OCI-LY1 (cell line): Measurements from ENCODE around the gene USP7.
A peak's percentile ranks its signal among the peaks of the same experiment; 100 is the strongest.

Experiments
- H2AFZ ChIP-seq: fragments of 200-600 bp; sonication (generic), shearing (Covaris generic); 2 replicates; pipeline ENCODE4 v1.6.0; 2014; ENCODE audit warnings: antibody characterized with exemption, mild to moderate bottlenecking, low read length
- H3F3A ChIP-seq: fragments of 200-600 bp; sonication (generic), shearing (Covaris generic); 2 replicates; pipeline ENCODE4 v1.6.0; 2014; ENCODE audit warnings: mild to moderate bottlenecking, antibody characterized with exemption, low read length, moderate library complexity; ENCODE audit not compliant: insufficient read depth
- H3K27ac ChIP-seq: fragments of 200-600 bp; sonication (generic); 2 replicates; pipeline ENCODE4 v1.5.1; 2014; ENCODE audit warnings: low read length, mixed run types, mild to moderate bottlenecking, low read depth; ENCODE audit not compliant: poor library complexity, severe bottlenecking
- H3K27me3 ChIP-seq: fragments of 200-600 bp; sonication (generic); 2 replicates; pipeline ENCODE4 v1.6.0; 2014; ENCODE audit warnings: antibody characterized with exemption, mild to moderate bottlenecking, low read length, moderate library complexity; ENCODE audit not compliant: insufficient read depth
- H3K36me3 ChIP-seq: fragments of 200-600 bp; sonication (generic); 2 replicates; pipeline ENCODE4 v1.6.1; 2014; ENCODE audit warnings: mild to moderate bottlenecking, antibody characterized with exemption, low read length, moderate library complexity, mixed read lengths; ENCODE audit not compliant: insufficient read depth
- H3K4me1 ChIP-seq: fragments of 200-600 bp; sonication (generic); 2 replicates; pipeline ENCODE4 v1.5.1; 2014; ENCODE audit warnings: mild to moderate bottlenecking, low read length, moderate library complexity; ENCODE audit not compliant: insufficient read depth, severe bottlenecking
- H3K4me2 ChIP-seq: fragments of 200-600 bp; sonication (generic), shearing (Covaris generic); 2 replicates; pipeline ENCODE4 v1.6.1; 2014; ENCODE audit warnings: low read length
- H3K4me3 ChIP-seq: fragments of 200-600 bp; sonication (generic); 2 replicates; pipeline ENCODE4 v1.5.1; 2014; ENCODE audit warnings: low read length, low read depth, mild to moderate bottlenecking, mixed read lengths; ENCODE audit not compliant: poor library complexity, severe bottlenecking
- H3K79me2 ChIP-seq: fragments of 200-600 bp; shearing (Covaris generic); 2 replicates; pipeline ENCODE4 v1.6.1; 2016; ENCODE audit warnings: mixed run types, low read length, mixed read lengths; ENCODE audit not compliant: insufficient read depth
- H3K9ac ChIP-seq: fragments of 200-600 bp; sonication (generic), shearing (Covaris generic); 2 replicates; pipeline ENCODE4 v1.6.1; 2014; ENCODE audit warnings: mild to moderate bottlenecking, low read length, mixed read lengths
- H3K9me2 ChIP-seq: fragments of 200-600 bp; sonication (generic), shearing (Covaris generic); 2 replicates; pipeline ENCODE4 v1.6.1; 2014; ENCODE audit warnings: low read depth, mild to moderate bottlenecking, low read length, mixed read lengths
- H3K9me3 ChIP-seq: fragments of 200-600 bp; shearing (Covaris generic); 2 replicates; pipeline ENCODE4 v1.6.1; 2014; ENCODE audit warnings: low read length, mixed read lengths
- H4K20me1 ChIP-seq: fragments of 200-600 bp; sonication (generic), shearing (Covaris generic); 2 replicates; pipeline ENCODE4 v1.6.0; 2016; ENCODE audit warnings: mild to moderate bottlenecking, low read length; ENCODE audit not compliant: insufficient read depth
- CTCF ChIP-seq: fragments of 200-600 bp; sonication (generic), shearing (Covaris generic); IDR thresholded peaks from 2 replicates; pipeline ENCODE4 v1.5.1; 2017; ENCODE audit warnings: mild to moderate bottlenecking, antibody characterized with exemption, low read length, moderate library complexity, mixed read lengths
- EZH2 ChIP-seq: fragments of 200-600 bp; sonication (generic), shearing (Covaris generic); IDR thresholded peaks from 2 replicates; pipeline ENCODE4 v1.8.0; 2017; ENCODE audit warnings: borderline replicate concordance, mixed run types, mild to moderate bottlenecking, antibody characterized with exemption, low read length, moderate library complexity, mixed read lengths

The USP7 gene

DNA sequence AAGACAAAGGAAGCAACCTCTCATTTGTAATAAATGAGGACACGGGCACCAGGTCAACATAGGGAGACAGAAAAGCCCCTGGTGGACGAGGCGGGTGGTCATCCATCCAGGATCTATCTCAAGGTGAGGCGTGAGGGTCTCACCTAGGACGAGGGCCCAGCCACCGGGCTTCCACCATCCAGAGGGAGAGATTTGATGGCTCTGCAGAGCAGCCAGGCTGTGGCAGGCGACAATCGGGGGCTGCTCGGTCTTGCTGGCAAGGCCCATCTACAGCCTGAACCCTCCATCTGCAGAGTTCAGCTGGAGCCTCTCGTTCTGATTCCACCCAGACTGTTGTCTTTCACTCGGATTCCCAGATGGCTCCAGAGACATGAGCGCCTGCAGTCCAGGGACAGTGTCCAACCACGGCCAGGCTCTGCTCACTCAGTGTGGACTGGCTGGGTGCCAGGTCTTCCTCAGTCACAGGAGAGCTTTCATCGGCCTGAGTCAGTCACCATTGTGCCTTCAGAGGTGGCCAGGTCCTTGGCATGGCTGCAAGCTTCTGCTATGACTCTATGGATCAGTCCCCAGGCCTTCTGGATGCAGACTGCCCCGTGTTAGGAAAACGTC, 75.7 kb downstream of the USP7 start:
- H4K20me1 ChIP-seq: no peaks in the 10 kb centered on the region
- TF ChIP-seq CTCF (no peak), EZH2 (no peak)
- H3K27me3 ChIP-seq: no peaks in the 10 kb centered on the region
- no peak overlapping the region for H3K9ac ChIP-seq
- H3F3A ChIP-seq: peaks cover 18% of the 10 kb centered on the region
- H3K36me3 ChIP-seq: peaks cover 58% of the 10 kb centered on the region
- peaks cover 53% of the 10 kb centered on the region for H3K4me1 ChIP-seq
- no peaks in the 10 kb centered on the region for H3K79me2 ChIP-seq
- peak overlapping the region; percentile 62 for H3K27ac ChIP-seq
- H3K4me2 ChIP-seq: no peak overlapping the region
- no peak overlapping the region for H3K4me3 ChIP-seq
- no peak overlapping the region for H2AFZ ChIP-seq
- no peaks in the 10 kb centered on the region for H3K9me2 ChIP-seq
- no peaks in the 10 kb centered on the region for H3K9me3 ChIP-seq

- H4K20me1 ChIP-seq: no peaks in the 10 kb centered on the region
- TF ChIP-seq CTCF (no peak), EZH2 (no peak)
- no peaks in the 10 kb centered on the region for H3K9me2 ChIP-seq
- H3K27me3 ChIP-seq: no peaks in the 10 kb centered on the region
- no peak overlapping the region for H3K27ac ChIP-seq
- H3K9me3 ChIP-seq: no peaks in the 10 kb centered on the region
- no peak overlapping the region for H3K4me2 ChIP-seq
- peaks cover 47% of the 10 kb centered on the region for H3K4me1 ChIP-seq
- peaks cover 51% of the 10 kb centered on the region for H3K36me3 ChIP-seq
- no peak overlapping the region for H3K4me3 ChIP-seq
- H3F3A ChIP-seq: peaks cover 12% of the 10 kb centered on the region
- H2AFZ ChIP-seq: no peak overlapping the region
- H3K9ac ChIP-seq: no peak overlapping the region
- H3K79me2 ChIP-seq: no peaks in the 10 kb centered on the region
Measured at GRCh38 chr16:8887431-8887765, 76.3 kb downstream of the USP7 start.

DNA sequence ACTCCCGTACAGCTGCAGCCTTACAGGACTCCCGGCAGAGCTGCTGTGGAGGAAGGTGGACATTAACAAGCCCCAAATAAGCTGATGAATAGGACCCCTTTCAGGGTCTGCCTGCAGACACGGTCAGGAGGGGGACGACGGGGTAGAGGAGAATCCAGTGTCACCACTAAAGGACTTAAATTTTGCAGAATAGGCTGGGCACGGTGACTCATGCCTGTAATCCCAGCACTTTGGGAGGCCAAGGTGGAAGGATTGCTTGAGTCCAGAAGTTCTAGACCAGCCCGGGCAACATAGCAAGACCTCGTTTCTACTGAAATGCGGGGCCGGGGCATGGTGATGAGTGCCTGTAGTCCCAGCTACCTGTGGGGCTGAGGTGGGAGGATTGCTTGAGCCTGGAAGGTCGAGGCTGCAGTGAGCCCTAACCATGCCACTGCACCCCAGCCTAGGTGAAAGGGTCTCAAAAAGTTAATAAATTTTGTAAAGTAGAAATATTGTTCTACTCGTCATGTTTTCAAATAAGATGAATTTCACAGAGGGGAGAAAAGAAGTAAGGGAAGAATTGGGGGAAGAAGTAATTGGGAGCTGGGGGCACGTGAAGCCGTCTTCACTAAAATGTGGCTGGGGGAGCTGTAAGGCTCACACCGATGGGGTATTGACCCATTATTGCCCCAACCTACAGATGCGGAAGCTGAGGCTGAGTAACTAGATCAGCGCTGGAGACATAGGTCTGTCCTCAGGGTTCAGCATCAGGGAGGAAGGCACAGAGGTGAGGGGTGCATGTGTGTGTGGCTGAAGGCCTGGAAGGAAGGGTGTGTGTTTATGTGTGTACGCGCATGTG, 76.9 kb downstream of the USP7 start:
- no peaks in the 10 kb centered on the region for H3K79me2 ChIP-seq
- H3K9me2 ChIP-seq: no peaks in the 10 kb centered on the region
- no peaks in the 10 kb centered on the region for H3K9me3 ChIP-seq
- no peak for TF ChIP-seq EZH2
- TF ChIP-seq CTCF: no peak
- H3K9ac ChIP-seq: no peak overlapping the region
- no peak overlapping the region for H3K4me2 ChIP-seq
- no peak overlapping the region for H3K4me3 ChIP-seq
- peaks cover 41% of the 10 kb centered on the region for H3K4me1 ChIP-seq
- no peaks in the 10 kb centered on the region for H3K27me3 ChIP-seq
- H3K36me3 ChIP-seq: peaks cover 46% of the 10 kb centered on the region
- H2AFZ ChIP-seq: no peak overlapping the region
- no peaks in the 10 kb centered on the region for H4K20me1 ChIP-seq
- H3F3A ChIP-seq: 0 out of 2 replicates have a peak, but pooled peaks cover 7% of the 10 kb centered on the region
- no peak overlapping the region for H3K27ac ChIP-seq
